Endodermal cell (in vitro differentiated cells): Measurements from ENCODE around the gene MED22. TPM values are rescaled to one million over a fixed set of nuclear protein-coding genes. Genes with fewer than 3 reads are reported as not detected.
A peak's percentile ranks its signal among the peaks of the same experiment; 100 is the strongest.

ENCODE experiments used
- DNase-seq: peaks from one replicate; pipeline ENCODE4 v3.0.0-alpha.2; 2017
- H3K27ac ChIP-seq: 2 replicates; pipeline ENCODE4 v1.5.1; 2013; ENCODE audit warnings: mild to moderate bottlenecking, low read depth, low read length, moderate library complexity
- H3K27me3 ChIP-seq: 2 replicates; pipeline ENCODE4 v1.6.1; 2013; ENCODE audit warnings: mild to moderate bottlenecking, low read length, moderate library complexity; ENCODE audit not compliant: insufficient read depth, control insufficient read depth, poor library complexity, severe bottlenecking
- H3K36me3 ChIP-seq: 2 replicates; pipeline ENCODE4 v1.7.0; 2013; ENCODE audit warnings: mild to moderate bottlenecking, low read length, moderate library complexity; ENCODE audit not compliant: control insufficient read depth, insufficient read depth
- H3K4me1 ChIP-seq: one replicate; pipeline ENCODE4 v1.7.0; 2013; ENCODE audit warnings: low read length; ENCODE audit not compliant: control insufficient read depth, insufficient read depth
- H3K4me3 ChIP-seq: 2 replicates; pipeline ENCODE4 v1.5.1; 2013; ENCODE audit warnings: mild to moderate bottlenecking, low read length, moderate library complexity
- H3K9ac ChIP-seq: 2 replicates; pipeline ENCODE4 v1.6.1; 2013; ENCODE audit warnings: mild to moderate bottlenecking, low read length, moderate library complexity; ENCODE audit not compliant: poor library complexity, severe bottlenecking; ENCODE audit errors: extremely low read depth
- H3K9me3 ChIP-seq: 2 replicates; pipeline ENCODE4 v1.6.1; 2013; ENCODE audit warnings: mild to moderate bottlenecking, low read length, moderate library complexity; ENCODE audit not compliant: control insufficient read depth
- H3K27ac Mint-ChIP-seq: 2 replicates; pipeline ENCODE4 v1.8.0; 2020; ENCODE audit warnings: mixed read lengths
- H3K27me3 Mint-ChIP-seq: 2 replicates; pipeline ENCODE4 v1.8.0; 2021; ENCODE audit warnings: mild to moderate bottlenecking, mixed read lengths; ENCODE audit not compliant: insufficient read depth
- H3K36me3 Mint-ChIP-seq: 2 replicates; pipeline ENCODE4 v1.8.0; 2020; ENCODE audit warnings: low read depth, mixed read lengths
- H3K4me1 Mint-ChIP-seq: 2 replicates; pipeline ENCODE4 v1.8.0; 2020; ENCODE audit warnings: mixed read lengths
- H3K4me3 Mint-ChIP-seq: 2 replicates; pipeline ENCODE4 v1.8.0; 2020; ENCODE audit warnings: mild to moderate bottlenecking, moderate library complexity, mixed read lengths
- H3K9me3 Mint-ChIP-seq: 2 replicates; pipeline ENCODE4 v1.8.0; 2020; ENCODE audit warnings: mild to moderate bottlenecking, mixed read lengths
- WGBS, 2 experiments: methylation state at CpG; one replicate each; pipeline versions ENCODE4 v1.1.5 to v1.1.7; 2013; ENCODE audit warnings: missing lambda C conversion rate in 2 of 2, mixed read lengths in 1 of 2; ENCODE audit not compliant: insufficient coverage in 1 of 2, insufficient read length in 1 of 2; 5-methylcytosine and 5-hydroxymethylcytosine counted together
- total RNA-seq, 2 donors: library from RNA; stranded (reverse); fragmentation: NEBNext Ultra II Directional in 1 of 2; extraction: Animal tissue kit (Norgen Biotek cat#: 25700) in 1 of 2; gene quantifications; 2 replicates in 1 of 2; 3 replicates in 1 of 2; pipeline ENCODE4 v1.2.1, GENCODE V29; 2021
- TF ChIP-seq, protein P1 (sequence below): fragments of 200-600 bp; sonication (generic); conservative IDR thresholded peaks from 2 replicates; pipeline ENCODE4 v1.5.0; 2021; ENCODE audit warnings: antibody characterized with exemption, mild to moderate bottlenecking

The MED22 gene
- total RNA-seq, 2 donors from 2014 or later, result 54.6 to 57.3 TPM

DNA sequence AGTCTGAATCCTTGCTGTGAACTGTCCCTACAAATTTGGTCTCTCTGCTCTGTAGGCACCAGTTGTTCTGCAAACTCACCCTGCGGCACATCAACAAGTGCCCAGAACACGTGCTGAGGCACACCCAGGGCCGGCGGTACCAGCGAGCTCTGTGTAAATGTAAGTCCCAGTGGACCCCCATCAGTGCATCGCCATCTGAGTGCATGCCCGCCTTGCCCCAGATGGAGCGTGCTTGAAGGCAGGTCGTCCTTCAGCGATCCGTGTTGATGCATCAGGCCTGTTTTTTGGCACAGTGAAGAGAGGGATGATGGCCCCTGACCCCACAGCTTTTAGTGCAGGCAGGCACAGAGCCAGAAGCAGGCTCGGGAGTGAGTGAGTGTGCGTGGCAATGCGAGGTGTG, 9.7 kb upstream of the MED22 start:
- Histone ChIP-seq H3K27ac (no peak overlapping the region), H3K27me3 (no peaks in the 10 kb centered on the region), H3K4me3 (peak overlapping the region; percentile 82), H3K9ac (peak overlapping the region; percentile 41), H3K9me3 (no peaks in the 10 kb centered on the region), H3K4me1 (no peaks in the 10 kb centered on the region), H3K36me3 (peaks cover 44% of the 10 kb centered on the region)
- no peak for DNase-seq
- no peaks in the 10 kb centered on the region for H3K9me3 Mint-ChIP-seq
- TF ChIP-seq, protein P1, sequence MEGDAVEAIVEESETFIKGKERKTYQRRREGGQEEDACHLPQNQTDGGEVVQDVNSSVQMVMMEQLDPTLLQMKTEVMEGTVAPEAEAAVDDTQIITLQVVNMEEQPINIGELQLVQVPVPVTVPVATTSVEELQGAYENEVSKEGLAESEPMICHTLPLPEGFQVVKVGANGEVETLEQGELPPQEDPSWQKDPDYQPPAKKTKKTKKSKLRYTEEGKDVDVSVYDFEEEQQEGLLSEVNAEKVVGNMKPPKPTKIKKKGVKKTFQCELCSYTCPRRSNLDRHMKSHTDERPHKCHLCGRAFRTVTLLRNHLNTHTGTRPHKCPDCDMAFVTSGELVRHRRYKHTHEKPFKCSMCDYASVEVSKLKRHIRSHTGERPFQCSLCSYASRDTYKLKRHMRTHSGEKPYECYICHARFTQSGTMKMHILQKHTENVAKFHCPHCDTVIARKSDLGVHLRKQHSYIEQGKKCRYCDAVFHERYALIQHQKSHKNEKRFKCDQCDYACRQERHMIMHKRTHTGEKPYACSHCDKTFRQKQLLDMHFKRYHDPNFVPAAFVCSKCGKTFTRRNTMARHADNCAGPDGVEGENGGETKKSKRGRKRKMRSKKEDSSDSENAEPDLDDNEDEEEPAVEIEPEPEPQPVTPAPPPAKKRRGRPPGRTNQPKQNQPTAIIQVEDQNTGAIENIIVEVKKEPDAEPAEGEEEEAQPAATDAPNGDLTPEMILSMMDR, result no peak
- WGBS, 2 experiments, result 95 to 96% methylated on average over 13 to 14 of the region's 14 CpGs
- H3K4me3 Mint-ChIP-seq, result peak overlapping the region; percentile 89
- H3K36me3 Mint-ChIP-seq, result peaks cover 35% of the 10 kb centered on the region
- no peak overlapping the region for H3K27ac Mint-ChIP-seq
- no peaks in the 10 kb centered on the region for H3K27me3 Mint-ChIP-seq
- peaks cover 3% of the 10 kb centered on the region for H3K4me1 Mint-ChIP-seq

DNA sequence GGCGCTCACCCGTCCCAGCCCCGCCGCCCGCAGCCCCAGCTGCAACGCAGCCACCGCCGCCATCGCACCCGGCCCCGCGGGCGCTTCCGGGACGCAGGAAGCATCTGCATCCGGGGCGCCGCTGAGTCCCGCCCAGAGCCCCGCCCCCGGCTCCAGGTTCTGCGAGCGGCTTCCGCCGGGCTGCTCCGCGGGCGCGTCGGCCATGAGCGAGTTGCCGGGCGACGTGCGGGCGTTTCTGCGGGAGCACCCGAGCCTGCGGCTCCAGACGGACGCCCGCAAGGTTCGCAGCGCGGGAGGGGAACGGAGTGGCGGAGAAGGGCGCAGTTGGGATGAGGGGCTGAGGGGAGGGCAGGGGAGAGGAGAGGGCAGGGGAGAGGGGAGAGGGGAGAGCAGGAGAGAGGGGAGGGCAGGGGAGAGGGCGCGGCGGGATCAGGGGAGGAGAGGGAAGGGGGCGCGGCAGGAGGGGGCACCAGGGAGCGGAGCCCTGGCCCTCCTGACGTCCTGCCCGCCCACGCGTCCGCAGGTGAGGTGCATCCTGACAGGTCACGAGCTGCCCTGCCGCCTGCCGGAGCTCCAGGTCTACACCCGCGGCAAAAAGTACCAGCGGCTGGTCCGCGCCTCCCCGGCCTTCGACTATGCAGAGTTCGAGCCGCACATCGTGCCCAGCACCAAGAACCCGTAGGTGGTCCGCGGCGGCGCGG, 8.6 kb upstream of the MED22 start, which contains the start of the genes SURF1 and SURF2:
Gene SURF1 (minus strand): TSS at position 97 of the 701 bp plus-strand sequence. CDS start 34 bp downstream, at position 63.
Gene SURF2 (plus strand): TSS at position 160 of the 701 bp plus-strand sequence. CDS start 43 bp downstream, at position 203.
- H3K27me3 Mint-ChIP-seq, result no peaks in the 10 kb centered on the region
- peak within 1 kb of the TSS; percentile 94 for H3K27ac Mint-ChIP-seq
- H3K9me3 Mint-ChIP-seq, result no peaks in the 10 kb centered on the region
- H3K27me3 ChIP-seq, result no peaks in the 10 kb centered on the region
- WGBS, 2 experiments, result 0% methylated on average over 9 to 78 of the region's 78 CpGs
- peak within 1 kb of the TSS; percentile 52 for H3K9ac ChIP-seq
- peak; percentile 95 for DNase-seq
- H3K4me3 ChIP-seq, result peak within 1 kb of the TSS; percentile 88
- H3K36me3 ChIP-seq, result peaks cover 44% of the 10 kb centered on the region
- peaks cover 36% of the 10 kb centered on the region for H3K36me3 Mint-ChIP-seq
- H3K4me1 ChIP-seq, result no peaks in the 10 kb centered on the region
- peak within 1 kb of the TSS; percentile 89 for H3K4me3 Mint-ChIP-seq
- H3K4me1 Mint-ChIP-seq, result peaks cover 3% of the 10 kb centered on the region
- H3K27ac ChIP-seq, result no peak within 1 kb of the TSS
- no peaks in the 10 kb centered on the region for H3K9me3 ChIP-seq
- TF ChIP-seq, protein P1, result peak; percentile 40

DNA sequence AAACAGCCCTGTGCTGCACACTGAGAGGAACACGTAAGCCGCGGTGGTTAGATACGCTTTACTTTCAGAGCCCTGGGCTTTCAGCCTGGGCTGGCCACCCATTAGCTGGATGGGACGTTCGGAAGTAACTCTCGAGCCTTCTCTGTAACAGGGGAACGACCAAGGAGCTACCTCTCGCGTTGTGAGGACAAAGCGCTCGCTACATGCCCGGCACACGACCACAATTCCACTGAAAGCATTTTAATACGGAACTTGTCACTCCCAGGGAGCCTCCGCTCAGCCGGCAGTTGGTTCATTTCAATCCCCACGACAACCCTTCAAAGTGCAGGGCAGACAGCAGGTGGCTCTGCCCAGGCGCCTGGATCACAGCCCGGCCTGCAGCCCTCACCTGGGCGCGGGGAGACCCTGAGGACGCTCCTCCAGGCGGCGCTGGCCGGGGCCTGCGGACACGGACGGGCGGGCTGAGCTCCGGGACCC, 8.0 kb upstream of the MED22 start:
- Histone ChIP-seq H3K27me3 (no peaks in the 10 kb centered on the region), H3K36me3 (peaks cover 44% of the 10 kb centered on the region), H3K9ac (peak overlapping the region; percentile 52), H3K27ac (no peak overlapping the region), H3K9me3 (no peaks in the 10 kb centered on the region), H3K4me3 (peak overlapping the region; percentile 88), H3K4me1 (no peaks in the 10 kb centered on the region)
- TF ChIP-seq, protein P1, result peak; percentile 43
- H3K27ac Mint-ChIP-seq, result peak overlapping the region; percentile 94
- no peaks in the 10 kb centered on the region for H3K9me3 Mint-ChIP-seq
- 1 to 4% methylated on average over 18 to 29 of the region's 31 CpGs for WGBS, 2 experiments
- H3K4me1 Mint-ChIP-seq, result peaks cover 3% of the 10 kb centered on the region
- peaks cover 39% of the 10 kb centered on the region for H3K36me3 Mint-ChIP-seq
- DNase-seq, result no peak
- no peaks in the 10 kb centered on the region for H3K27me3 Mint-ChIP-seq
- peak overlapping the region; percentile 89 for H3K4me3 Mint-ChIP-seq
